ENCODE measurements around the gene RORC.
"Not testable (repeated sequence)": the region's sequence is repeated elsewhere in the genome, so short reads cannot be mapped to it uniquely, and the experiment has no call there.

The RORC gene

GRCh38 chr1:151790071-151790939 lies 41.3 kb downstream of the RORC start, which contains the start of gene TDRKH (continued):
- no peak for TF ChIP-seq CSRNP3 (CRISPR knock-in tag; IDR thresholded peaks at IDR 0.05)
- TF ChIP-seq BACH2 (CRISPR knock-in tag; IDR thresholded peaks at IDR 0.05; ENCODE audit: borderline replicate concordance), result no peak
- peak; percentile 100 for TF ChIP-seq SNAI2 (CRISPR knock-in tag; IDR thresholded peaks at IDR 0.05)

GRCh38 chr1:151787689-151788088 lies 43.9 kb downstream of the RORC start:
- no peak for ATAC-seq
- TF ChIP-seq OSR1 (CRISPR knock-in tag; IDR thresholded peaks at IDR 0.05), result no peak
- no peak for TF ChIP-seq ZNF8 (CRISPR knock-in tag; IDR thresholded peaks at IDR 0.05)

- no peak for ATAC-seq
- no peak for TF ChIP-seq ESRRG (CRISPR knock-in tag; IDR thresholded peaks at IDR 0.05)
- TF ChIP-seq BACH2 (CRISPR knock-in tag; IDR thresholded peaks at IDR 0.05; ENCODE audit: borderline replicate concordance), result no peak
Observed at GRCh38 chr1:151783796-151784195, 47.8 kb downstream of the RORC start.

- TF ChIP-seq ZFP3 (CRISPR knock-in tag; IDR thresholded peaks at IDR 0.05), result no peak
- TF ChIP-seq CSDC2 (CRISPR knock-in tag; IDR thresholded peaks at IDR 0.05), result no peak
- ATAC-seq, result no peak
Observed at GRCh38 chr1:151782741-151783140, 48.9 kb downstream of the RORC start.

- ATAC-seq, result not testable (repeated sequence)
Observed at GRCh38 chr1:151782026-151782425, 49.6 kb downstream of the RORC start.

GRCh38 chr1:151780736-151781135 lies 50.9 kb downstream of the RORC start:
- ATAC-seq, result not testable (repeated sequence)

GRCh38 chr1:151779852-151780251 lies 51.8 kb downstream of the RORC start:
- no peak for ATAC-seq

GRCh38 chr1:151777317-151777716 lies 54.3 kb downstream of the RORC start:
- ATAC-seq, result no peak
- TF ChIP-seq ZC3H10 (CRISPR knock-in tag; IDR thresholded peaks at IDR 0.05), result no peak
- TF ChIP-seq RARB (CRISPR knock-in tag; IDR thresholded peaks at IDR 0.05), result no peak
- no peak for TF ChIP-seq CSRNP3 (CRISPR knock-in tag; IDR thresholded peaks at IDR 0.05)
- no peak for TF ChIP-seq SNAI2 (CRISPR knock-in tag; IDR thresholded peaks at IDR 0.05)
- no peak for TF ChIP-seq GLIS3 (CRISPR knock-in tag; IDR thresholded peaks at IDR 0.05)
- TF ChIP-seq CSDC2 (CRISPR knock-in tag; IDR thresholded peaks at IDR 0.05), result no peak
- no peak for TF ChIP-seq TOX (CRISPR knock-in tag; IDR thresholded peaks at IDR 0.05; ENCODE audit: borderline replicate concordance)
- TF ChIP-seq ZNF70 (CRISPR knock-in tag; IDR thresholded peaks at IDR 0.05), result no peak
- no peak for TF ChIP-seq ISL1 (CRISPR knock-in tag; IDR thresholded peaks at IDR 0.05)
- no peak for TF ChIP-seq PATZ1 (CRISPR knock-in tag; IDR thresholded peaks at IDR 0.05; ENCODE audit: borderline replicate concordance)

More at GRCh38 chr1:151779852-151780251, 51.8 kb downstream of the RORC start:
- TF ChIP-seq PPARA (CRISPR knock-in tag; IDR thresholded peaks at IDR 0.05; ENCODE audit: borderline replicate concordance), result no peak
- TF ChIP-seq GLIS3 (CRISPR knock-in tag; IDR thresholded peaks at IDR 0.05), result no peak
- TF ChIP-seq TOX (CRISPR knock-in tag; IDR thresholded peaks at IDR 0.05; ENCODE audit: borderline replicate concordance), result no peak
- TF ChIP-seq ESRRG (CRISPR knock-in tag; IDR thresholded peaks at IDR 0.05), result no peak
- no peak for TF ChIP-seq ZNF8 (CRISPR knock-in tag; IDR thresholded peaks at IDR 0.05)
- no peak for TF ChIP-seq ZNF70 (CRISPR knock-in tag; IDR thresholded peaks at IDR 0.05)
- no peak for TF ChIP-seq ARNTL (CRISPR knock-in tag; IDR thresholded peaks at IDR 0.05; ENCODE audit: borderline replicate concordance, low read depth)

Measured in SK-N-SH treated with all-trans-retinoic acid at 6 μM for 48 hours (cell line).